Measurements from ENCODE around the gene FAM181A.

GRCh38 chr14:93974299-93974698 is 47.2 kb downstream of the FAM181A start:
- TF ChIP-seq POLR2AphosphoS5 (IDR thresholded peaks at IDR 0.05) (no peak), CTCF (IDR thresholded peaks at IDR 0.05; ENCODE audit: poor library complexity, severe bottlenecking) (no peak), REST (IDR thresholded peaks at IDR 0.05; ENCODE audit: borderline replicate concordance) (no peak), RAD21 (conservative IDR thresholded peaks at IDR 0.05) (no peak), EP300 (conservative IDR thresholded peaks at IDR 0.05; ENCODE audit: poor library complexity, severe bottlenecking) (no peak), MXI1 (conservative IDR thresholded peaks at IDR 0.05; ENCODE audit: poor library complexity, severe bottlenecking) (no peak), EZH2 (IDR thresholded peaks at IDR 0.05; ENCODE audit: borderline replicate concordance, insufficient read depth, low read length, poor library complexity, severe bottlenecking) (no peak), TAF1 (IDR thresholded peaks at IDR 0.05; ENCODE audit: low read depth) (no peak)
